Measurements from ENCODE around the gene NEMF.
"Not testable (repeated sequence)": the region's sequence is repeated elsewhere in the genome, so short reads cannot be mapped to it uniquely, and the experiment has no call there.

The NEMF gene

DNA sequence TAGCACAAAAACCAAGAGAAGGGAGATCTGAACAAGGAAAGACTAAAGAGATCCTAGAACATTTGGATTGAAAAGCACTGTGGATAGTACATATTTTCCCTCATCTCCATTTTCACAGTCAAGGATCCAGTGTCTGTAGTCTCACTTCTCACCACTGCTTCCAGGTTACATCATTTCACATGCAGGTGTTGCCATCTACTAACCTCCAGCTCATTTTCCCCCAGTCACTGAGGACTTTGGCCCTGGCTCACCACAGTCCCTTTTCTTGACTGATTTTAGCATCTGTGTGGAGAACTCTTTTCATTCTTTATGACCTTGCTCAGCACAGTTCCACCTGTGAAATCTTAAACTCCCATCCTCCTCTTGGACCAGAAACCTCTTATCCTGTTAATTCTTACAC lies 106.1 kb downstream of the NEMF start:
- not testable (repeated sequence) for DNase-seq (ENCODE audit: low spot score)

DNA sequence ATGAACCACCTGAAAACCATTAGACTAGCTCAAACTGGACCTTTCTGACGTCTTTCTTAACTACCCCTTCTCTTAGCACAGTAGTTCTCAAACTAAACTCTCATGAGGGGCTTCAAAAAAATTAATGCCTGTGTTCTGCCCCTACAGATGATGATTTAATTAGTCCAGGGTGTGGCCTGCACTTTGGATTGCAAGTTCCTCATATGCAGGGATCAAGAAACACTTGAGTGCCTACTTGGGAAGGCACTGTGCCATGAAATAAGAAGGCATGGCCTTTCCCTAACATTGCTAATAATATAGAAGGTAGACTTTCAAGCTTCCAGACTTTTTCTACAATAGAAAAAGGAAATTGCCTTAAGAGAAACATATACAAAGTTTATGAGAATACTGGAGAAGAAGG lies 107.4 kb downstream of the NEMF start:
- no peak for DNase-seq (ENCODE audit: low spot score)

DNA sequence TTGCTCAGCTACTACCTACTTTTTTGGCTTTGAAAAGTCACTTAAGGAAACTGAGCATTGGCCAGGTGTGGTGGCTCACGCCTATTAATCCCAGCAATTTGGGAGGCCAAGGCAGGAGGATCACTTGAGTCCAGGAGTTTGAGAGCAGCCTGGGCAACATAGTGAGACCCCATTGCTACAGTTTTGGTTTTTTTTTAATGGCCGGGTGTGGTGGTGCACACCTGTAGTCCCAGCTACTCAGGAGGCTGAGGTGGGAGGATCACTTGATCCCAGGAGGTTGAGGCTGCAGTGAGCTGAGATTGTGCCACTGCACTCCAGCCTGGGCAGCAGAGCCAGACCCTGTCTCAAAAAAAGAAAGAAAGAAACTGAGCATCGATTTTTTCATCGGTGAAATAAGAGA lies 116.9 kb downstream of the NEMF start:
- DNase-seq (ENCODE audit: low spot score) = not testable (repeated sequence)

DNA sequence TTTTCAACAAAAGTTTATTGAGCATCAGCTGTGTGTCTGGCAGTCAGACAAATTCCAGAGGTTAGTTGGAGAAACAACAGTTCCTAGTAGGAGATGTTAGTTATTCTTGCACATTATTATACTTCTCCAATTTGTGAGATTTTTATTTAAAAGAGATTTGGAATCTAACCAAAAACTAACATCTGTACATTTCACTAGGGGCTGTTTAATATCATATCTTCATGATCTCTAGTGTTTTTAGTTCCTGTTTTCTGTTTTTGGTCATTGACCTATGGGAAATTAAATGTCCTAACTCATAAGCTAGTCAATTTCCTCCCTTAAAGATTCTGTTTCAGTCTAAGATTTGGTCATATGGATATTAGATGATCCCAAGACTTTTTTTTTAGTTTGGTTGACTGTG lies 118.8 kb downstream of the NEMF start:
- DNase-seq (ENCODE audit: low spot score) = no peak

DNA sequence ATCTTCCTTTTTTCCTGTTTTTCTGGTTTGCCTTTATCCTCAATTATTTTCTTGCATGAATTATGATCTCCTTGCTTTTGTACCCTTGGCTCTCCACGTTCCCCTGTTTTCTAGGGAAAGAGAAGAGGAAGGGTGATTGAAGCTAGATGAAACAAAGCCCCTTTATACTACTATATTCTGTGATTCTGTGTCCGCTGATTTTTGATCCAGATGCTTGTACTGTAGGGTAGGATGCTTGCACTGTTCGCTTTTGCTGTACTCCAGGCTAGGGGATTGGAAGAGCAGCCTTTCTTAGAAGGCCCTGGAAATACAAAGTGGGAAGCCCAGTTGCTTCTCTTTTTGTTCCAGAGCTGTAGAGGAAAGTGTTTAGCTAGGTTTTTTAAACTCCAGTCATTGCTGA lies 119.7 kb downstream of the NEMF start:
- no peak for DNase-seq (ENCODE audit: low spot score)
